Duodenal mucosa (tissue), 2 donors: Measurements from ENCODE around the gene SET.

ENCODE experiments used
- H3K27ac ChIP-seq: one replicate; pipeline ENCODE4 v1.7.0; 2013; ENCODE audit warnings: low read depth, low read length
- H3K27me3 ChIP-seq, 2 donors: one replicate each; pipeline ENCODE4 v1.7.0; 2013; ENCODE audit warnings: low read length in 2 of 2, control low read depth in 1 of 2; ENCODE audit not compliant: insufficient read depth in 2 of 2, control insufficient read depth in 1 of 2
- H3K36me3 ChIP-seq, 2 donors: one replicate each; pipeline ENCODE4 v1.7.0; 2013; ENCODE audit warnings: low read length in 2 of 2, control low read depth in 1 of 2; ENCODE audit not compliant: insufficient read depth in 2 of 2, control insufficient read depth in 1 of 2
- H3K4me1 ChIP-seq, 2 donors: one replicate each; pipeline ENCODE4 v1.7.0; 2013; ENCODE audit warnings: low read length in 2 of 2, control low read depth in 1 of 2; ENCODE audit not compliant: insufficient read depth in 2 of 2, control insufficient read depth in 1 of 2
- H3K4me3 ChIP-seq, 2 donors: one replicate each; pipeline ENCODE4 v1.7.0; 2013; ENCODE audit warnings: low read length in 2 of 2, low read depth in 1 of 2
- H3K9ac ChIP-seq, 2 donors: one replicate each; pipeline ENCODE4 v1.7.0; 2013; ENCODE audit warnings: low read length in 2 of 2, low read depth in 1 of 2
- H3K9me3 ChIP-seq, 2 donors: one replicate each; pipeline ENCODE4 v1.7.0; 2013; ENCODE audit warnings: low read length in 2 of 2, control low read depth in 1 of 2; ENCODE audit not compliant: control insufficient read depth in 1 of 2

The SET gene

GRCh38 chr9:128701227-128701854, 12.3 kb downstream of the SET start:
- Histone ChIP-seq H3K4me3 (no peak overlapping the region), H3K27me3 (no peaks in the 10 kb centered on the region), H3K4me1 (peaks cover 5% of the 10 kb centered on the region in 2 donors), H3K27ac (no peak overlapping the region), H3K9ac (no peak overlapping the region), H3K9me3 (no peaks in the 10 kb centered on the region), H3K36me3 (peaks cover 0 to 12% of the 10 kb centered on the region in 2 donors)

GRCh38 chr9:128702445-128702948, 13.5 kb downstream of the SET start, which contains the start of gene PKN3:
TSS of gene PKN3 (plus strand) at chr9:128702503. CDS start at chr9:128702916, 413 bp downstream.
- Histone ChIP-seq H3K27ac (peak within 1 kb of the TSS; percentile 56), H3K9me3 (no peaks in the 10 kb centered on the region), H3K36me3 (peaks cover under 1 to 4% of the 10 kb centered on the region in 2 donors), H3K27me3 (no peaks in the 10 kb centered on the region), H3K4me1 (peaks cover 5% of the 10 kb centered on the region in 2 donors), H3K9ac (peak within 1 kb of the TSS; percentile 54 to 63), H3K4me3 (peak within 1 kb of the TSS; percentile 75 to 79)

- H3K27me3 ChIP-seq: no peaks in the 10 kb centered on the region
- H3K9me3 ChIP-seq: no peaks in the 10 kb centered on the region
- H3K36me3 ChIP-seq: peaks cover 0 to 5% of the 10 kb centered on the region in 2 donors
- H3K9ac ChIP-seq: peak overlapping the region; percentile 54 to 63
- peak overlapping the region; percentile 56 for H3K27ac ChIP-seq
- H3K4me1 ChIP-seq: peaks cover 5% of the 10 kb centered on the region in 2 donors
- peak overlapping the region; percentile 75 to 79 for H3K4me3 ChIP-seq
These were observed 14.1 kb downstream of the SET start for GRCh38 chr9:128702949-128703615.

- Histone ChIP-seq H3K4me1 (peaks cover 5% of the 10 kb centered on the region in 2 donors), H3K9ac (peak overlapping the region in 1 of 2 donors; percentile 54), H3K9me3 (no peaks in the 10 kb centered on the region), H3K36me3 (peaks cover 0 to 5% of the 10 kb centered on the region in 2 donors), H3K27me3 (no peaks in the 10 kb centered on the region), H3K4me3 (peak overlapping the region; percentile 75 to 79), H3K27ac (peak overlapping the region; percentile 51)
These were observed 14.8 kb downstream of the SET start for GRCh38 chr9:128703616-128704355.

- H3K27me3 ChIP-seq: no peaks in the 10 kb centered on the region
- H3K4me3 ChIP-seq: peak overlapping the region in 1 of 2 donors; percentile 79
- H3K9ac ChIP-seq: no peak overlapping the region
- H3K9me3 ChIP-seq: no peaks in the 10 kb centered on the region
- H3K27ac ChIP-seq: no peak overlapping the region
- H3K4me1 ChIP-seq: peaks cover 5% of the 10 kb centered on the region in 2 donors
- H3K36me3 ChIP-seq: peaks cover 0 to 5% of the 10 kb centered on the region in 2 donors
These were observed 15.3 kb downstream of the SET start for GRCh38 chr9:128704356-128704670.

- no peak overlapping the region for H3K27ac ChIP-seq
- H3K36me3 ChIP-seq: peaks cover 0 to 5% of the 10 kb centered on the region in 2 donors
- H3K9me3 ChIP-seq: no peaks in the 10 kb centered on the region
- H3K9ac ChIP-seq: no peak overlapping the region
- H3K4me3 ChIP-seq: no peak overlapping the region
- peaks cover 5% of the 10 kb centered on the region in 2 donors for H3K4me1 ChIP-seq
- H3K27me3 ChIP-seq: no peaks in the 10 kb centered on the region
These were observed 16.3 kb downstream of the SET start for GRCh38 chr9:128705051-128705965.

- H3K36me3 ChIP-seq: peaks cover 0 to 5% of the 10 kb centered on the region in 2 donors
- H3K4me3 ChIP-seq: no peak overlapping the region
- no peaks in the 10 kb centered on the region for H3K27me3 ChIP-seq
- no peak overlapping the region for H3K27ac ChIP-seq
- no peaks in the 10 kb centered on the region for H3K9me3 ChIP-seq
- H3K4me1 ChIP-seq: peaks cover 5% of the 10 kb centered on the region in 2 donors
- H3K9ac ChIP-seq: no peak overlapping the region
These were observed 17.0 kb downstream of the SET start for GRCh38 chr9:128706045-128706444.

GRCh38 chr9:128706671-128707381, 17.8 kb downstream of the SET start:
- H3K4me1 ChIP-seq: peaks cover 0 to 4% of the 10 kb centered on the region in 2 donors
- peaks cover 0 to 5% of the 10 kb centered on the region in 2 donors for H3K36me3 ChIP-seq
- H3K27me3 ChIP-seq: no peaks in the 10 kb centered on the region
- H3K9me3 ChIP-seq: no peaks in the 10 kb centered on the region
- H3K27ac ChIP-seq: no peak overlapping the region
- H3K4me3 ChIP-seq: no peak overlapping the region
- H3K9ac ChIP-seq: no peak overlapping the region

GRCh38 chr9:128707446-128707845, 18.4 kb downstream of the SET start:
- Histone ChIP-seq H3K27ac (no peak overlapping the region), H3K9ac (no peak overlapping the region), H3K36me3 (peaks cover 0 to 5% of the 10 kb centered on the region in 2 donors), H3K9me3 (no peaks in the 10 kb centered on the region), H3K4me1 (no peaks in the 10 kb centered on the region), H3K27me3 (no peaks in the 10 kb centered on the region), H3K4me3 (no peak overlapping the region)
